ENCODE measurements around the gene FIZ1. TPM values are rescaled to one million over a fixed set of nuclear protein-coding genes. Genes with fewer than 3 reads are reported as not detected.

Gene FIZ1
- total RNA-seq, 1 donor = 2.2 TPM

- Histone ChIP-seq H3K27me3 (ENCODE audit: insufficient read depth, low read length) (no peaks in the 10 kb centered on the region), H3K9me3 (ENCODE audit: low read depth, low read length) (no peaks in the 10 kb centered on the region), H3K4me1 (ENCODE audit: insufficient read depth, low read length) (peaks cover 67% of the 10 kb centered on the region), H3K4me3 (ENCODE audit: low read length) (no peak overlapping the region)
Measured at GRCh38 chr19:55622242-55622969, 23.1 kb upstream of the FIZ1 start.

- no peaks in the 10 kb centered on the region for H3K9me3 ChIP-seq (ENCODE audit: low read depth, low read length)
- H3K27me3 ChIP-seq (ENCODE audit: insufficient read depth, low read length) = no peaks in the 10 kb centered on the region
- H3K4me1 ChIP-seq (ENCODE audit: insufficient read depth, low read length) = peaks cover 62% of the 10 kb centered on the region
- H3K4me3 ChIP-seq (ENCODE audit: low read length) = no peak overlapping the region
Measured at GRCh38 chr19:55621673-55622231, 22.4 kb upstream of the FIZ1 start.

DNA sequence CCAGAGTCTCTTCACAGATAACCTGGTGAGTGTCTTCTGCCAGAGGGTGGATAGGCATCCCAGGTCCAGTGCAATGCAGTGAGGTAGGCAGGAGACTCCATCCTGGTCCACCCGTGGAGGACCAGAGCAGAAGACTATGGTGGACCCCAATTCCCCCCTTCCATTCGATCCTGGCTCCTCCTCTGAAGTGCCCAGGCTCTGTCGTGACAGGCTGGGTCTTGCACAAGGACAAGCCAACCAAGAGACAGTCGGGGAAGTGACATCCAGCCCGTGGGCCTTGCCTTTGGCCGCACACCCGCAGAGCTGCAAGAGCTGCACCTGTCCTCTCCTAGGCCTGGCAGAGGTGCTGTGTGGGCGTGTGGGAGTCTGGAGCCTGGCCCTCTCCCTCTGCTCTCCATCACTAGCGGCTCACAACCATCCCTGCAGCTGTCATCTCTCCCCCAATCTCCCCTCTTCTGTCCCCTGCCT lies 21.9 kb upstream of the FIZ1 start:
- H3K27me3 ChIP-seq (ENCODE audit: insufficient read depth, low read length) = no peaks in the 10 kb centered on the region
- no peak overlapping the region for H3K4me3 ChIP-seq (ENCODE audit: low read length)
- H3K4me1 ChIP-seq (ENCODE audit: insufficient read depth, low read length) = peaks cover 60% of the 10 kb centered on the region
- no peaks in the 10 kb centered on the region for H3K9me3 ChIP-seq (ENCODE audit: low read depth, low read length)

DNA sequence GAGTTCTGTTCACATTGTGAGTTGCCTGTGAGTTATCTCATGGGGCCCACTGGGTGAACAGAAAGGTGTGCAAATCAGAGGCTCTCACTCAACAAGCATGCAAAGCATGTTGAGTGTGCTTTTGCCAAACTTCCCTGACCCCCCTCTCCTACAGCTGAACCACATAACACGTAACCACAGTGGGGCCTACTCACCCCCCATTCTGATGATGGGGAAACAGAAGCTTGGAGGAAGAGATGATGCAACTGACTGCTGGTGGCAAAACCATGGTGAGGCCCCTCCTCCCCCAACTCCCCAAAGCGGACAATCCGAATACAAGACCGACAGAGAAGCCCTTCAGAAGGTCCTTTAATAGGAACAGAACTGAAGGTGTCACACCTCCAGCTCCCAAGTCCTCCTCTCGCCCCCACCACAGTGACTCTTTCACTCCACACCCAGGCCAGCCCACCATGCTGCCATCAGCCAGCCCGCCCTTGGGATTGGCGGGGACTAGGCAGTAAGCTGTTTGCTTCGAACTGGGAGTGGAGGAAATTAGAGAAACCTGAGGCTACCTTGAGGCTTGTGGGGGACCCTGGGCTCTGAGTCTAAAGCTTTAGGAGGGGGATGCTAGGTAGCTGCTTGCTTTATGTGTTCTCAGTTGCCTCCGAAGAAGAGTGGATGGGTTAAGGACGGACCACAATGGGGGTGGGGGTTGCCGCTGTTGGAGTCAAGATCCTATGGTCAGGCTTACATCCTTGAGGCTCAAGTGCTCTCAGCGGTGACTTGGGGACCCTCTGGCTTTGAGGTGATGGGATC lies 21.3 kb upstream of the FIZ1 start:
- Histone ChIP-seq H3K4me3 (ENCODE audit: low read length) (no peak overlapping the region), H3K4me1 (ENCODE audit: insufficient read depth, low read length) (peaks cover 57% of the 10 kb centered on the region), H3K27me3 (ENCODE audit: insufficient read depth, low read length) (no peaks in the 10 kb centered on the region), H3K9me3 (ENCODE audit: low read depth, low read length) (no peaks in the 10 kb centered on the region)

DNA sequence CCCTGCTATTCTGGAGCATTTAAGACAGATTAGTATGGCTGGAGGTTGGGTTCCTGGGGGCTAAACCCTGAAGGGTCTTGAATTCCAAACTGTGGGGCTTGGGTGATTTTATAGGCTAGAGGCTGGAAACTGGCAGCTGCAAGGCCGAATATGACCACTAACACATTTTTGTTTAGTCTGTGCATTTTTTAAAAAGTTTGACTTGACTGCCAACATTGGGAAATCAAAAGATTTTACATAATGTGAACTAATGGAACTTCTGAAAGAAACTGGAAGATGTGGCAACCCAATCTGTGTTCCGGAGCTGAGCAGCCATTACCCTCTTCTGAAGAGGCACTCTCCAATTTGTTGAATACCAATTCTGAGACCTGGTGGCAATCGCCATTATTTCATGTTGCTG lies 20.0 kb upstream of the FIZ1 start:
- H3K27me3 ChIP-seq (ENCODE audit: insufficient read depth, low read length) = no peaks in the 10 kb centered on the region
- peaks cover 50% of the 10 kb centered on the region for H3K4me1 ChIP-seq (ENCODE audit: insufficient read depth, low read length)
- no peaks in the 10 kb centered on the region for H3K9me3 ChIP-seq (ENCODE audit: low read depth, low read length)
- H3K4me3 ChIP-seq (ENCODE audit: low read length) = no peak overlapping the region

DNA sequence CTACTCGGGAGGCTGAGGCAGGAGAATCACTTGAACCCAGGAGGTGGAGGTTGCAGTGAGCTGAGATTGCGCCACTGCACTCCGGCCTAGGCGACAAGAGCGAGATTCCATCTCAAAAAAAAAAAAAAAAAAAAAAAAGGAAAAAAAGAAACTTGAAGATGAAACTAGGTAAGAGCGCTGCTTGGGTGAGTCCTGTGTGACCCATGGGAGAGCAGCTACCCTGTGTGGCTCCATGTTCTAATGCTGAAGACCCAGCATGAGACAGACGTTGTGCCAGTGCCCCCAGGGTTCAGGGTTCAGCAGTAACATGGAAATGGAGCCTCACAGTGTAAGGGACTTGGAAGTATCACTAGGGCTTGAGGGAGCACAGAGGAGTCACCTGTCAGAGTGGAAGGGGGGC lies 19.1 kb upstream of the FIZ1 start:
- Histone ChIP-seq H3K9me3 (ENCODE audit: low read depth, low read length) (no peaks in the 10 kb centered on the region), H3K4me1 (ENCODE audit: insufficient read depth, low read length) (peaks cover 45% of the 10 kb centered on the region), H3K4me3 (ENCODE audit: low read length) (no peak overlapping the region), H3K27me3 (ENCODE audit: insufficient read depth, low read length) (no peaks in the 10 kb centered on the region)

GRCh38 chr19:55617426-55617825 lies 18.1 kb upstream of the FIZ1 start:
- Histone ChIP-seq H3K4me1 (ENCODE audit: insufficient read depth, low read length) (peaks cover 47% of the 10 kb centered on the region), H3K4me3 (ENCODE audit: low read length) (no peak overlapping the region), H3K9me3 (ENCODE audit: low read depth, low read length) (no peaks in the 10 kb centered on the region), H3K27me3 (ENCODE audit: insufficient read depth, low read length) (no peaks in the 10 kb centered on the region)

- Histone ChIP-seq H3K27me3 (ENCODE audit: insufficient read depth, low read length) (no peaks in the 10 kb centered on the region), H3K4me1 (ENCODE audit: insufficient read depth, low read length) (peaks cover 56% of the 10 kb centered on the region), H3K4me3 (ENCODE audit: low read length) (no peak overlapping the region), H3K9me3 (ENCODE audit: low read depth, low read length) (no peaks in the 10 kb centered on the region)
Measured at GRCh38 chr19:55616395-55616875, 17.1 kb upstream of the FIZ1 start.

DNA sequence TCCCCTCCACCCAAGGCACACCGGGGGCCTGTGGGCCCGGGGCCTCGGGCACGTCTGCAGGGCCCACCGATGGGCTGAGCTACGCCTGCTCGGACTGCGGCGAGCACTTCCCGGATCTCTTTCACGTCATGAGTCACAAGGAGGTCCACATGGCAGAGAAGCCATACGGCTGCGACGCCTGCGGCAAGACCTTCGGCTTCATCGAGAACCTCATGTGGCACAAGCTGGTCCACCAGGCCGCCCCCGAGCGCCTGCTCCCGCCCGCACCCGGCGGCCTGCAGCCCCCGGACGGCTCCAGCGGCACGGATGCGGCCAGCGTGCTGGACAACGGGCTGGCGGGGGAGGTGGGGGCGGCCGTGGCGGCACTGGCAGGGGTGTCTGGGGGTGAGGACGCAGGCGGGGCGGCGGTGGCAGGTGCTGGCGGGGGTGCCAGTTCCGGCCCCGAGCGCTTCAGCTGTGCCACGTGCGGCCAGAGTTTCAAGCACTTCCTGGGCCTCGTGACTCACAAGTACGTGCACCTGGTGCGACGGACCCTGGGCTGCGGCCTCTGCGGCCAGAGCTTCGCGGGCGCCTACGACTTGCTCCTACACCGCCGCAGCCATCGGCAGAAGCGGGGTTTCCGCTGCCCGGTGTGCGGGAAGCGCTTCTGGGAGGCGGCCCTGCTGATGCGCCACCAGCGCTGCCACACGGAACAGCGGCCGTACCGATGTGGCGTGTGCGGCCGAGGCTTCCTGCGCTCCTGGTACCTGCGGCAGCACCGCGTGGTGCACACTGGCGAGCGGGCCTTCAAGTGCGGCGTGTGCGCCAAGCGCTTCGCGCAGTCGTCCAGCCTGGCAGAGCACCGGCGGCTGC lies 16.5 kb upstream of the FIZ1 start:
- Histone ChIP-seq H3K9me3 (ENCODE audit: low read depth, low read length) (no peaks in the 10 kb centered on the region), H3K4me3 (ENCODE audit: low read length) (no peak overlapping the region), H3K4me1 (ENCODE audit: insufficient read depth, low read length) (peaks cover 52% of the 10 kb centered on the region), H3K27me3 (ENCODE audit: insufficient read depth, low read length) (no peaks in the 10 kb centered on the region)

DNA sequence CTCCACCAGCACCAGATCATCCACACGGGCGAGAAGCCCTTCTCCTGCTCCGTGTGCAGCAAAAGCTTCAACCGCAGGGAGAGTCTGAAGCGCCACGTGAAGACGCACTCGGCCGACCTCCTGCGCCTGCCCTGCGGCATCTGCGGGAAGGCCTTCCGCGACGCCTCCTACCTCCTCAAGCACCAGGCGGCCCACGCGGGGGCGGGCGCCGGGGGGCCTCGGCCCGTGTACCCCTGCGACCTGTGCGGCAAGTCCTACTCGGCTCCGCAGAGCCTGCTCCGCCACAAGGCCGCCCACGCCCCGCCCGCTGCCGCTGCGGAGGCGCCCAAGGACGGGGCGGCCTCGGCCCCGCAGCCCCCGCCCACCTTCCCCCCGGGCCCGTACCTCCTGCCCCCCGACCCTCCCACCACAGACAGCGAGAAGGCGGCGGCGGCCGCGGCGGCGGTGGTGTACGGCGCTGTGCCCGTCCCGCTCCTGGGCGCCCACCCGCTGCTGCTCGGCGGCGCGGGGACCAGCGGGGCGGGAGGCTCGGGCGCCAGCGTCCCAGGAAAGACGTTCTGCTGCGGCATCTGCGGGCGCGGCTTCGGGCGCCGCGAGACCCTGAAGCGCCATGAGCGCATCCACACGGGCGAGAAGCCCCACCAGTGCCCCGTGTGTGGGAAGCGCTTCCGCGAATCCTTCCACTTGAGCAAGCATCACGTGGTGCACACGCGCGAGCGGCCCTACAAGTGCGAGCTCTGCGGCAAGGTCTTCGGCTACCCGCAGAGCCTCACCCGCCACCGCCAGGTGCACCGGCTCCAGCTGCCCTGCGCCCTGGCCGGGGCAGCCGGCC lies 15.6 kb upstream of the FIZ1 start:
- Histone ChIP-seq H3K9me3 (ENCODE audit: low read depth, low read length) (no peaks in the 10 kb centered on the region), H3K4me3 (ENCODE audit: low read length) (no peak overlapping the region), H3K4me1 (ENCODE audit: insufficient read depth, low read length) (peaks cover 44% of the 10 kb centered on the region), H3K27me3 (ENCODE audit: insufficient read depth, low read length) (no peaks in the 10 kb centered on the region)

- H3K27me3 ChIP-seq (ENCODE audit: insufficient read depth, low read length) = no peaks in the 10 kb centered on the region
- H3K4me3 ChIP-seq (ENCODE audit: low read length) = no peak overlapping the region
- peaks cover 41% of the 10 kb centered on the region for H3K4me1 ChIP-seq (ENCODE audit: insufficient read depth, low read length)
- no peaks in the 10 kb centered on the region for H3K9me3 ChIP-seq (ENCODE audit: low read depth, low read length)
Measured at GRCh38 chr19:55613930-55614710, 14.8 kb upstream of the FIZ1 start.

DNA sequence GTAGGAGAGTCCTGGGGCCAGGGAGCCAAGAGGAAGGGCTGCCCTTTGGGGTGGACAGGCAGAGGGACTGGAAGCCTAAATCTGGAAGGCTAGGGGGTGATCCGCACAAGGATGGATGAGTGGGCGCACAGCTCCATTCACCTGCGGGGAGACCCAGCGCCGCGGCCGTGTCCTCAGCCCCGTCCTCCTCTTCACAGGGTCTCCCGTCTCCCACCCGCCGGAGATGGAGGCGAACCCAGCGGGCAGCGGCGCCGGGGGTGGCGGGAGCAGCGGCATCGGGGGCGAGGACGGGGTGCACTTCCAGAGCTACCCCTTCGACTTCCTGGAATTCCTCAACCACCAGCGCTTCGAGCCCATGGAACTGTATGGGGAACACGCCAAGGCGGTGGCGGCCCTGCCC lies 14.1 kb upstream of the FIZ1 start:
- H3K9me3 ChIP-seq (ENCODE audit: low read depth, low read length) = no peaks in the 10 kb centered on the region
- peaks cover 37% of the 10 kb centered on the region for H3K4me1 ChIP-seq (ENCODE audit: insufficient read depth, low read length)
- no peaks in the 10 kb centered on the region for H3K27me3 ChIP-seq (ENCODE audit: insufficient read depth, low read length)
- no peak overlapping the region for H3K4me3 ChIP-seq (ENCODE audit: low read length)

DNA sequence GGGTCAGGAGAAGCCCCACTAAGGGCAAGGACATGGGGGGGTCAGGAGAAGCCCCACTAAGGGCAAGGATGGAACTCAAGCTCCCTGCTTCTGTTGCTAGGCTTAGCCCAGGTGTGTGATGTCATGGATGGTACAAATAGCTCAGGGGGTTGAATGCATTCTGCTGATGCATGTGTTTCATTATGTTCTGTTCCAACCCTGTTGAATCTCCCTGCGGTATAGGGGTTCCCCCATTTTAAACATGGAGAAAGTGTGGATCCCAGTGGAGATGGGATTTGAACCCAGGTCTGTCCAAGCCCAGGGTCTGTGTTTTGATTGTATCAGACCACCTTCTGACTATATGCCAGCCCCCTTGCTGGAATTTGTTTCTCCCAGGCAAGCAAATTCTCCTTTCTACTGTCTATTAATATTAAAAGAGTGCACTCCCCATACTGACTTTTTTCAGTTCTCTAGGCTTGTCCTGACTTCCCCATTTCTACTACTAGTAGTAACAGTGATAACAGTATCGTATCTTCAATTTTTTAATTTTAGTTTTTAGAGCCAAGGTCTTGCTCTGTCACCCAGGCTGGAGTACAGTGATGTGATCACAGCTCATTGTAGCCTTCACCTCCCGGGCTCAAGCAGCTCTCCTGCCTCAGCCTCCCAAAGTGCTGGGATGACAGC lies 12.8 kb upstream of the FIZ1 start:
- Histone ChIP-seq H3K27me3 (ENCODE audit: insufficient read depth, low read length) (no peaks in the 10 kb centered on the region), H3K9me3 (ENCODE audit: low read depth, low read length) (no peaks in the 10 kb centered on the region), H3K4me3 (ENCODE audit: low read length) (no peak overlapping the region), H3K4me1 (ENCODE audit: insufficient read depth, low read length) (peaks cover 37% of the 10 kb centered on the region)

Measured in mononuclear cell (primary cell).